Liver (tissue), 9 donors: ENCODE data around the gene ST3GAL2. TPM values are rescaled to one million over a fixed set of nuclear protein-coding genes. Genes with fewer than 3 reads are reported as not detected.

Experiments used
- DNase-seq: peaks from one replicate; pipeline ENCODE4 v3.0.0-alpha.2; 2017; ENCODE audit warnings: low spot score
- H3K27ac ChIP-seq, 2 donors: one replicate each; pipeline ENCODE4 v1.7.0; 2013; ENCODE audit warnings: inconsistent platforms in 2 of 2, low read length in 2 of 2, control low read depth in 1 of 2, low read depth in 1 of 2, mild to moderate bottlenecking in 1 of 2
- H3K27me3 ChIP-seq, 4 donors: one replicate each; pipeline versions ENCODE4 v1.6.1 to v1.7.0; 2013; ENCODE audit warnings: low read length in 3 of 4, inconsistent platforms in 1 of 4, mild to moderate bottlenecking in 1 of 4, moderate library complexity in 1 of 4; ENCODE audit not compliant: control insufficient read depth in 4 of 4, insufficient read depth in 4 of 4
- H3K36me3 ChIP-seq, 4 donors: one replicate each; pipeline versions ENCODE4 v1.6.1 to v1.7.0; 2013; ENCODE audit warnings: low read length in 3 of 4, mild to moderate bottlenecking in 3 of 4, low read depth in 1 of 4, moderate library complexity in 1 of 4; ENCODE audit not compliant: control insufficient read depth in 4 of 4, insufficient read depth in 3 of 4
- H3K4me1 ChIP-seq, 4 donors: one replicate each; pipeline versions ENCODE4 v1.6.1 to v1.7.0; 2013; ENCODE audit warnings: low read length in 3 of 4, mild to moderate bottlenecking in 3 of 4, moderate library complexity in 1 of 4; ENCODE audit not compliant: control insufficient read depth in 4 of 4, insufficient read depth in 4 of 4
- H3K4me3 ChIP-seq, 3 donors: one replicate each; pipeline versions ENCODE4 v1.6.1 to v1.7.0; 2013; ENCODE audit warnings: low read length in 3 of 3, control low read depth in 1 of 3, low read depth in 1 of 3, mild to moderate bottlenecking in 1 of 3
- H3K9ac ChIP-seq, 2 donors: one replicate each; pipeline ENCODE4 v1.7.0; 2013; ENCODE audit warnings: low read length in 2 of 2, mild to moderate bottlenecking in 2 of 2, moderate library complexity in 2 of 2, control low read depth in 1 of 2, low read depth in 1 of 2
- H3K9me3 ChIP-seq, 4 donors: one replicate each; pipeline versions ENCODE4 v1.6.1 to v1.7.0; 2013; ENCODE audit warnings: low read length in 3 of 4; ENCODE audit not compliant: control insufficient read depth in 4 of 4
- EGR1 ChIP-seq, 2 donors: IDR thresholded peaks; 2 replicates each; pipeline ENCODE4 v1.6.1; 2016 to 2018; ENCODE audit warnings: antibody characterized with exemption in 2 of 2, low read depth in 2 of 2
- FOXA1 ChIP-seq: IDR thresholded peaks from 2 replicates; pipeline ENCODE4 v1.6.1; 2016; ENCODE audit warnings: antibody characterized with exemption
- FOXA2 ChIP-seq: IDR thresholded peaks from 2 replicates; pipeline ENCODE4 v1.6.1; 2016; ENCODE audit warnings: antibody characterized with exemption
- GABPA ChIP-seq, 2 donors: IDR thresholded peaks in 1 of 2; conservative IDR thresholded peaks in 1 of 2; 2 replicates each; pipeline ENCODE4 v1.6.1; 2016; ENCODE audit warnings: antibody characterized with exemption in 2 of 2, mild to moderate bottlenecking in 1 of 2, moderate library complexity in 1 of 2
- HNF4A ChIP-seq, 2 donors: conservative IDR thresholded peaks; 2 replicates each; pipeline ENCODE4 v1.6.1; 2016; ENCODE audit warnings: antibody characterized with exemption in 2 of 2, mild to moderate bottlenecking in 2 of 2
- HNF4G ChIP-seq: IDR thresholded peaks from 2 replicates; pipeline ENCODE4 v1.6.1; 2016; ENCODE audit warnings: antibody characterized with exemption
- JUND ChIP-seq, 2 donors: IDR thresholded peaks; 2 replicates each; pipeline ENCODE4 v1.6.1; 2016; ENCODE audit warnings: antibody characterized with exemption in 2 of 2
- NR2F2 ChIP-seq: IDR thresholded peaks from 2 replicates; pipeline ENCODE4 v1.6.1; 2016; ENCODE audit warnings: antibody characterized with exemption
- RAD21 ChIP-seq, 2 donors: IDR thresholded peaks; 2 replicates each; pipeline ENCODE4 v1.6.1; 2016; ENCODE audit warnings: antibody characterized with exemption in 2 of 2, mild to moderate bottlenecking in 2 of 2
- RXRA ChIP-seq, 2 donors: IDR thresholded peaks; 2 replicates each; pipeline ENCODE4 v1.6.1; 2017 to 2018; ENCODE audit warnings: antibody characterized with exemption in 2 of 2, mild to moderate bottlenecking in 1 of 2
- SP1 ChIP-seq: IDR thresholded peaks from 2 replicates; pipeline ENCODE4 v1.6.1; 2018; ENCODE audit warnings: antibody characterized with exemption, mild to moderate bottlenecking
- TAF1 ChIP-seq: conservative IDR thresholded peaks from 2 replicates; pipeline ENCODE4 v1.6.1; 2016; ENCODE audit warnings: antibody characterized with exemption, mild to moderate bottlenecking
- YY1 ChIP-seq: IDR thresholded peaks from 2 replicates; pipeline ENCODE4 v1.6.1; 2016; ENCODE audit warnings: antibody characterized with exemption, mild to moderate bottlenecking
- WGBS: extraction: QIAGEN DNeasy Blood & Tissue Kit; methylation state at CpG from one replicate; pipeline ENCODE4 v1.1.7; 2013; 5-methylcytosine and 5-hydroxymethylcytosine counted together
- polyA plus RNA-seq, 2 donors: library from polyadenylated mRNA; stranded (reverse) in 1 of 2; unstranded in 1 of 2; fragments of 200-250 nt in 1 of 2; fragments of >200 nt in 1 of 2; fragmentation: Nextera tagmentation in 1 of 2; extraction: Ambion mirVana in 1 of 2; gene quantifications; one replicate each; pipeline versions ENCODE4 v1.2.1 to v1.2.3, GENCODE V29; 2013 to 2015
- total RNA-seq, 2 donors: library from RNA; depleted of rRNA; stranded (reverse); fragments of >200 nt; gene quantifications; one replicate each; pipeline ENCODE4 v1.2.3, GENCODE V29; 2014
- TF ChIP-seq, protein P1 (sequence below): IDR thresholded peaks from 2 replicates; pipeline ENCODE4 v1.6.1; 2016; ENCODE audit warnings: antibody characterized with exemption
- TF ChIP-seq, protein P2 (sequence below): IDR thresholded peaks from 2 replicates; pipeline ENCODE4 v1.6.1; 2016; ENCODE audit warnings: antibody characterized with exemption, mild to moderate bottlenecking
- TF ChIP-seq, protein P3 (sequence below): fragments of 150-350 bp; IDR thresholded peaks from 2 replicates; pipeline ENCODE4 v1.5.1; 2017; ENCODE audit warnings: improper control_type of control experiment, low read depth, low read length; ENCODE audit not compliant: missing input control
- TF ChIP-seq, protein P4 (sequence below): IDR thresholded peaks from 2 replicates; pipeline ENCODE4 v1.6.1; 2016; ENCODE audit warnings: antibody characterized with exemption
- TF ChIP-seq, protein P5 (sequence below): IDR thresholded peaks from 2 replicates; pipeline ENCODE4 v1.6.1; 2016; ENCODE audit warnings: antibody characterized with exemption
- donor health status: healthy.
- donor health status: healthy.
- donor health status: healthy.
- donor health status: healthy.
- donor health status: healthy.

The ST3GAL2 gene
- total and polyA plus RNA-seq, 4 donors: 3.9 to 53.1 (median 12.9) TPM

DNA sequence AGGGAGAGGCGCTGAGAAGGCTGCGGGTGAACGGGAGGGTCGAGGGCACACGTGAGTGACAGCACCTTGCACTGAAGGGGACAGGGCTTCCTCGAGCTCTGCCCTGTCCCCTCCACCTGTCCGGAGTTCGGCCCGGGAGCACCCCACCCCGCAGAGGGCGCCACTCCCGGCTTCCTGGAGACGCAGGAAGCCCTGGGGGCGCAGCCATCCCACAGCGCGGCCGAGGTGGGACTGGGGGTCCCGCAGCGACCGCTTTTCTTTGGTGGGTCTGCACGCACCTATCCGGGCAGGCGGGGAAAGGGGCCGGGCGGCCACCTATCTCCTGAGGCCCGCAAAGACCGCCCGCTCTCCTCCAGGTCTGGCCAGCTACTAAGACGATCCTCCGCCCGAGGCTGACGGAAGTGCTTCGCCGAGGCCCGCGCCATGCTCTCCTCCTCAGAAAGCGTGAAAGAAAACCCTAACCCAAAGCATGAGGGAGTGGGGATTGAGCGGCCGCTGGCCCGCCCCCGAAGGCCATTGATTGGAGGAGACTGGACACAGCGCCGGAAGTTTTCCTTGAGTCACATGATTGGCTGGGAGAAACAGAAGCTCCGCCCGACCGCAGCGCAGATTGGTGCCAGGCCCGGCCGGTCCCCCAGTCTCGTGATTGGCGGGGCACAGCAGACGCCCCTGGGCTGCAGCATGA is 57.8 kb downstream of the ST3GAL2 start:
- Histone ChIP-seq H3K4me3 (peak overlapping the region; percentile 68 to 77 (median 73)), H3K9ac (peak overlapping the region; percentile 52 to 81), H3K36me3 (peaks cover 0 to 9% (median 4%) of the 10 kb centered on the region in 4 donors), H3K27me3 (no peaks in the 10 kb centered on the region), H3K4me1 (peaks cover 5 to 19% (median 10%) of the 10 kb centered on the region in 4 donors), H3K27ac (peak overlapping the region; percentile 59 to 60), H3K9me3 (no peaks in the 10 kb centered on the region)
- peak; percentile 94 for DNase-seq
- WGBS: under 1% methylated on average over 52 of the region's 52 CpGs
- TF ChIP-seq RAD21 (IDR thresholded peaks at IDR 0.05) (peak; percentile 19 to 47), JUND (IDR thresholded peaks at IDR 0.05) (no peak), RXRA (IDR thresholded peaks at IDR 0.05) (no peak), SP1 (peak; percentile 82), NR2F2 (no peak), GABPA (IDR thresholded peaks at IDR 0.05 in 1 of 2, conservative IDR thresholded peaks at IDR 0.05 in 1 of 2) (peak; percentile 57 to 88), YY1 (peak; percentile 82), HNF4A (conservative IDR thresholded peaks at IDR 0.05) (no peak), FOXA2 (no peak), EGR1 (IDR thresholded peaks at IDR 0.05; ENCODE audit: low read depth in 2 of 2) (no peak), FOXA1 (no peak), HNF4G (no peak), TAF1 (peak; percentile 77)
- TF ChIP-seq, protein P1, sequence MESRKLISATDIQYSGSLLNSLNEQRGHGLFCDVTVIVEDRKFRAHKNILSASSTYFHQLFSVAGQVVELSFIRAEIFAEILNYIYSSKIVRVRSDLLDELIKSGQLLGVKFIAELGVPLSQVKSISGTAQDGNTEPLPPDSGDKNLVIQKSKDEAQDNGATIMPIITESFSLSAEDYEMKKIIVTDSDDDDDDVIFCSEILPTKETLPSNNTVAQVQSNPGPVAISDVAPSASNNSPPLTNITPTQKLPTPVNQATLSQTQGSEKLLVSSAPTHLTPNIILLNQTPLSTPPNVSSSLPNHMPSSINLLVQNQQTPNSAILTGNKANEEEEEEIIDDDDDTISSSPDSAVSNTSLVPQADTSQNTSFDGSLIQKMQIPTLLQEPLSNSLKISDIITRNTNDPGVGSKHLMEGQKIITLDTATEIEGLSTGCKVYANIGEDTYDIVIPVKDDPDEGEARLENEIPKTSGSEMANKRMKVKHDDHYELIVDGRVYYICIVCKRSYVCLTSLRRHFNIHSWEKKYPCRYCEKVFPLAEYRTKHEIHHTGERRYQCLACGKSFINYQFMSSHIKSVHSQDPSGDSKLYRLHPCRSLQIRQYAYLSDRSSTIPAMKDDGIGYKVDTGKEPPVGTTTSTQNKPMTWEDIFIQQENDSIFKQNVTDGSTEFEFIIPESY: no peak
- TF ChIP-seq, protein P2, sequence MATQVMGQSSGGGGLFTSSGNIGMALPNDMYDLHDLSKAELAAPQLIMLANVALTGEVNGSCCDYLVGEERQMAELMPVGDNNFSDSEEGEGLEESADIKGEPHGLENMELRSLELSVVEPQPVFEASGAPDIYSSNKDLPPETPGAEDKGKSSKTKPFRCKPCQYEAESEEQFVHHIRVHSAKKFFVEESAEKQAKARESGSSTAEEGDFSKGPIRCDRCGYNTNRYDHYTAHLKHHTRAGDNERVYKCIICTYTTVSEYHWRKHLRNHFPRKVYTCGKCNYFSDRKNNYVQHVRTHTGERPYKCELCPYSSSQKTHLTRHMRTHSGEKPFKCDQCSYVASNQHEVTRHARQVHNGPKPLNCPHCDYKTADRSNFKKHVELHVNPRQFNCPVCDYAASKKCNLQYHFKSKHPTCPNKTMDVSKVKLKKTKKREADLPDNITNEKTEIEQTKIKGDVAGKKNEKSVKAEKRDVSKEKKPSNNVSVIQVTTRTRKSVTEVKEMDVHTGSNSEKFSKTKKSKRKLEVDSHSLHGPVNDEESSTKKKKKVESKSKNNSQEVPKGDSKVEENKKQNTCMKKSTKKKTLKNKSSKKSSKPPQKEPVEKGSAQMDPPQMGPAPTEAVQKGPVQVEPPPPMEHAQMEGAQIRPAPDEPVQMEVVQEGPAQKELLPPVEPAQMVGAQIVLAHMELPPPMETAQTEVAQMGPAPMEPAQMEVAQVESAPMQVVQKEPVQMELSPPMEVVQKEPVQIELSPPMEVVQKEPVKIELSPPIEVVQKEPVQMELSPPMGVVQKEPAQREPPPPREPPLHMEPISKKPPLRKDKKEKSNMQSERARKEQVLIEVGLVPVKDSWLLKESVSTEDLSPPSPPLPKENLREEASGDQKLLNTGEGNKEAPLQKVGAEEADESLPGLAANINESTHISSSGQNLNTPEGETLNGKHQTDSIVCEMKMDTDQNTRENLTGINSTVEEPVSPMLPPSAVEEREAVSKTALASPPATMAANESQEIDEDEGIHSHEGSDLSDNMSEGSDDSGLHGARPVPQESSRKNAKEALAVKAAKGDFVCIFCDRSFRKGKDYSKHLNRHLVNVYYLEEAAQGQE: no peak
- TF ChIP-seq, protein P3, sequence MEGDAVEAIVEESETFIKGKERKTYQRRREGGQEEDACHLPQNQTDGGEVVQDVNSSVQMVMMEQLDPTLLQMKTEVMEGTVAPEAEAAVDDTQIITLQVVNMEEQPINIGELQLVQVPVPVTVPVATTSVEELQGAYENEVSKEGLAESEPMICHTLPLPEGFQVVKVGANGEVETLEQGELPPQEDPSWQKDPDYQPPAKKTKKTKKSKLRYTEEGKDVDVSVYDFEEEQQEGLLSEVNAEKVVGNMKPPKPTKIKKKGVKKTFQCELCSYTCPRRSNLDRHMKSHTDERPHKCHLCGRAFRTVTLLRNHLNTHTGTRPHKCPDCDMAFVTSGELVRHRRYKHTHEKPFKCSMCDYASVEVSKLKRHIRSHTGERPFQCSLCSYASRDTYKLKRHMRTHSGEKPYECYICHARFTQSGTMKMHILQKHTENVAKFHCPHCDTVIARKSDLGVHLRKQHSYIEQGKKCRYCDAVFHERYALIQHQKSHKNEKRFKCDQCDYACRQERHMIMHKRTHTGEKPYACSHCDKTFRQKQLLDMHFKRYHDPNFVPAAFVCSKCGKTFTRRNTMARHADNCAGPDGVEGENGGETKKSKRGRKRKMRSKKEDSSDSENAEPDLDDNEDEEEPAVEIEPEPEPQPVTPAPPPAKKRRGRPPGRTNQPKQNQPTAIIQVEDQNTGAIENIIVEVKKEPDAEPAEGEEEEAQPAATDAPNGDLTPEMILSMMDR: no peak
- TF ChIP-seq, protein P4, sequence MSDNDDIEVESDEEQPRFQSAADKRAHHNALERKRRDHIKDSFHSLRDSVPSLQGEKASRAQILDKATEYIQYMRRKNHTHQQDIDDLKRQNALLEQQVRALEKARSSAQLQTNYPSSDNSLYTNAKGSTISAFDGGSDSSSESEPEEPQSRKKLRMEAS: peak; percentile 98
- TF ChIP-seq, protein P5, sequence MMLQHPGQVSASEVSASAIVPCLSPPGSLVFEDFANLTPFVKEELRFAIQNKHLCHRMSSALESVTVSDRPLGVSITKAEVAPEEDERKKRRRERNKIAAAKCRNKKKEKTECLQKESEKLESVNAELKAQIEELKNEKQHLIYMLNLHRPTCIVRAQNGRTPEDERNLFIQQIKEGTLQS: no peak
